ENCODE data around the gene BICDL1. TPM values are rescaled to one million over a fixed set of nuclear protein-coding genes. Genes with fewer than 3 reads are reported as not detected.

BICDL1 gene
- total and polyA plus RNA-seq, 10 of the 15 experiments (the other 5 are each of a cell fraction or from before 2014, with no cell fraction given): 0.72 to 12.3 (median 4.2) TPM

DNA sequence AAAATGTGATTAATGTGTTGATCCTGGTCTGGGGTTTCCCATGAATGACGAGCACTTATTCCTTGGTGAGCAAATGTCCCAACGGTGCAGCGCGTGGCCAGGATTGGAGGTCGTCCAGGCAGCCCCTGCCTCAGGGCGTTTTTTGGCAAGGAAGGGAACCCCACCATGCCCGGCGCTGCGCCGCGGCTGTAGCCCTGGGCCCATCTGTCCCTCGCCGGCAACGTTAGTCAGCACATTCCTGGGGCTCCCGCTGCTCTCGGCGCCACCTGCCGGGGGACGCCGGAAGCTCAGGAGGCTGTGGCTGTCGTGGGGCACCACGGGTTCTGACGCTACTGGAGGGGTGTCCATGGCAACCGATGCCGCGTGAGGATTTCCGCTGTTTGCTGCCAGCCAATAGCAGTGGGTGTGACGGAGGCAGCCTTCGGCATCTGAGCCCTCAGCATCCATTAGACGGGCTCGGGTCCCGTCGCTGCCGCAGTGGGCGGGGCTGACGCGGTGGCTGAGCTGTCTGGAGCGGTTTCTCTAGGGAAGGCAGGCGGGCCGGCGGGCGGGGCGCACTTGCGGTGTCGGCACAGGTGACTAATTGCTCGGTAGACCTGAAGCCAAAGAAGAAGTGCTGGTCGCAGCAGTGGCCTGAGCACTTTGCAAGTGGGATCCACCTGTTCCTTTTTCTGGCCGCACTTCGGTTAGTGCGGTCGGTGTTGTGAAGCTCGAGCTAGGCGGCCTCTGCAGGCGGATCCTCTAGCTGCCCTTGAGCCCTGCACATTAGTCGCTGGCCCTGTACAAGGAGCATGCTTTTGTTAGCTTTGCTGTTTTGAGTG lies 98.0 kb downstream of the BICDL1 start:
- Histone ChIP-seq H3K27me3 (replicated peaks in 1 of 2; ENCODE audit: control insufficient read depth in 2 of 2, insufficient read depth in 2 of 2, low read length in 1 of 2) (no peaks in the 10 kb centered on the region), H3K9me3 (replicated peaks; ENCODE audit: control insufficient read depth, insufficient read depth, low read length) (no peaks in the 10 kb centered on the region), H3K9ac (ENCODE audit: control insufficient read depth, insufficient read depth, low read length) (peak overlapping the region; percentile 69), H3K4me2 (ENCODE audit: control insufficient read depth, insufficient read depth) (peak overlapping the region; percentile 96), H2AFZ (ENCODE audit: control insufficient read depth, low read depth, low read length) (peak overlapping the region; percentile 97), H3K79me2 (ENCODE audit: control insufficient read depth, insufficient read depth, low read length) (no peaks in the 10 kb centered on the region), H3K27ac (ENCODE audit: control insufficient read depth, insufficient read depth) (peak overlapping the region; percentile 65), H3K4me3 (peak overlapping the region; percentile 55; the same call in 1 of the 2 replicates), H3K36me3 (ENCODE audit: control insufficient read depth in 2 of 2, insufficient read depth in 2 of 2, low read length in 1 of 2) (no peaks in the 10 kb centered on the region; a peak in 1 of 4 replicates), H4K20me1 (ENCODE audit: control insufficient read depth, insufficient read depth) (no peaks in the 10 kb centered on the region; the same call in 1 of the 2 replicates), H3K4me1 (ENCODE audit: control insufficient read depth, insufficient read depth, low read length) (peaks cover 12% of the 10 kb centered on the region)
- POLR2A ChIA-PET: interaction anchor here (0.6 to 3.1 kb wide), 10 partner anchors 23 to 114 kb away, joined by 3 to 14 read pairs (median 4); partner anchors contain the start of genes BICDL1, RAB35 and RPLP0
- CTCF ChIA-PET: interaction anchor here (0.6 to 2.0 kb wide), 33 partner anchors 10 to 185 kb away, joined by 3 to 22 read pairs (median 4); partner anchors contain the start of genes BICDL1 and RPLP0
- intact Hi-C loops (cut with micrococcal nuclease; ENCODE audit: unreplicated experiment) (loop anchor here (2.0 to 10.0 kb wide), 4 partner anchors 24 to 152 kb away; partner anchors contain the start of gene BICDL1), in situ Hi-C loops (cut with MboI) (no loop called here)
- SMC1A ChIA-PET (ENCODE audit: uncharacterized antibody, unreplicated experiment): interaction anchor here (1.0 to 2.5 kb wide), 11 partner anchors 25 to 124 kb away, joined by 3 to 20 read pairs (median 4); partner anchors contain the start of genes BICDL1 and RPLP0
- RAD21 ChIA-PET (ENCODE audit: unreplicated experiment): interaction anchor here (0.7 to 2.7 kb wide), 21 partner anchors 16 to 359 kb away, joined by 3 to 37 read pairs (median 4); partner anchors contain the start of genes BICDL1, RAB35 and RPLP0
- FAIRE-seq (peak; percentile 99), ATAC-seq (peak; percentile 98), DNase-seq (ENCODE audit: low read depth, low spot score) (peak; percentile 98)
- WGBS (ENCODE audit: insufficient coverage, insufficient replicate concordance, low lambda C conversion rate, missing lambda C conversion rate): 1% methylated on average over 55 of the region's 55 CpGs
- BruUV-seq (replicated peaks): no TSS peak
- TF ChIP-seq KAT2A (conservative IDR thresholded peaks at IDR 0.05; ENCODE audit: control insufficient read depth, low read depth, low read length): no peak
- TF ChIP-seq FOXM1 (IDR thresholded peaks at IDR 0.05; ENCODE audit: low read depth, low read length): peak; percentile 68
- peak; percentile 31; the same call in 1 of the 2 replicates for TF ChIP-seq FOXK2 (IDR thresholded peaks at IDR 0.05)
- TF ChIP-seq HCFC1 (IDR thresholded peaks at IDR 0.05; ENCODE audit: low read length): peak; percentile 54
- TF ChIP-seq, protein P1, sequence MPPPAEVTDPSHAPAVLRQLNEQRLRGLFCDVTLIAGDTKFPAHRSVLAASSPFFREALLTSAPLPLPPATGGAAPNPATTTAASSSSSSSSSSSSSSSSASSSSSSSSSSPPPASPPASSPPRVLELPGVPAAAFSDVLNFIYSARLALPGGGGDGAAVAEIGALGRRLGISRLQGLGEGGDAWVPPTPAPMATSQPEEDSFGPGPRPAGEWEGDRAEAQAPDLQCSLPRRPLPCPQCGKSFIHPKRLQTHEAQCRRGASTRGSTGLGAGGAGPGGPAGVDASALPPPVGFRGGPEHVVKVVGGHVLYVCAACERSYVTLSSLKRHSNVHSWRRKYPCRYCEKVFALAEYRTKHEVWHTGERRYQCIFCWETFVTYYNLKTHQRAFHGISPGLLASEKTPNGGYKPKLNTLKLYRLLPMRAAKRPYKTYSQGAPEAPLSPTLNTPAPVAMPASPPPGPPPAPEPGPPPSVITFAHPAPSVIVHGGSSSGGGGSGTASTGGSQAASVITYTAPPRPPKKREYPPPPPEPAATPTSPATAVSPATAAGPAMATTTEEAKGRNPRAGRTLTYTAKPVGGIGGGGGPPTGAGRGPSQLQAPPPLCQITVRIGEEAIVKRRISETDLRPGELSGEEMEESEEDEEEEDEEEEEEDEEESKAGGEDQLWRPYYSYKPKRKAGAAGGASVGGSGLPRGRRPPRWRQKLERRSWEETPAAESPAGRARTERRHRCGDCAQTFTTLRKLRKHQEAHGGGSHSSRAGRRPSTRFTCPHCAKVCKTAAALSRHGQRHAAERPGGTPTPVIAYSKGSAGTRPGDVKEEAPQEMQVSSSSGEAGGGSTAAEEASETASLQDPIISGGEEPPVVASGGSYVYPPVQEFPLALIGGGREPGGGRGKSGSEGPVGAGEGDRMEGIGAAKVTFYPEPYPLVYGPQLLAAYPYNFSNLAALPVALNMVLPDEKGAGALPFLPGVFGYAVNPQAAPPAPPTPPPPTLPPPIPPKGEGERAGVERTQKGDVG (CRISPR knock-in tag; IDR thresholded peaks at IDR 0.05): no peak
- TF ChIP-seq IRF4 (IDR thresholded peaks at IDR 0.05; ENCODE audit: low read depth, low read length): peak; percentile 65; the same call in 1 of the 2 replicates
- peak; percentile 52; the same call in 1 of the 3 replicates for TF ChIP-seq POU2F2 (IDR thresholded peaks at IDR 0.05; ENCODE audit: borderline replicate concordance, low read depth, low read length)
- peak; percentile 87 for TF ChIP-seq SREBF2 (IDR thresholded peaks at IDR 0.05; ENCODE audit: low read length)
- TF ChIP-seq SREBF1 (IDR thresholded peaks at IDR 0.05; ENCODE audit: low read length): peak; percentile 55; the same call in 1 of the 2 replicates
- no peak for TF ChIP-seq MYB (IDR thresholded peaks at IDR 0.05; ENCODE audit: borderline replicate concordance, low read depth, low read length)
- TF ChIP-seq ZNF622 (IDR thresholded peaks at IDR 0.05): no peak
- no peak for TF ChIP-seq NFXL1 (IDR thresholded peaks at IDR 0.05; ENCODE audit: borderline replicate concordance)
- TF ChIP-seq MEF2B (IDR thresholded peaks at IDR 0.05; ENCODE audit: partially characterized antibody, poor library complexity, severe bottlenecking): peak; percentile 76
- TF ChIP-seq IKZF1 (conservative IDR thresholded peaks at IDR 0.05): peak; percentile 88
- peak; percentile 93 for TF ChIP-seq SMC3 (IDR thresholded peaks at IDR 0.05; ENCODE audit: borderline replicate concordance, low read length)
- TF ChIP-seq, protein P2, sequence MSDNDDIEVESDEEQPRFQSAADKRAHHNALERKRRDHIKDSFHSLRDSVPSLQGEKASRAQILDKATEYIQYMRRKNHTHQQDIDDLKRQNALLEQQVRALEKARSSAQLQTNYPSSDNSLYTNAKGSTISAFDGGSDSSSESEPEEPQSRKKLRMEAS (IDR thresholded peaks at IDR 0.05; ENCODE audit: low read depth, low read length): peak; percentile 79; the same call in 1 of the 2 replicates
- TF ChIP-seq SP1 (IDR thresholded peaks at IDR 0.05; ENCODE audit: low read depth, low read length): peak; percentile 95
- TF ChIP-seq, protein P3, sequence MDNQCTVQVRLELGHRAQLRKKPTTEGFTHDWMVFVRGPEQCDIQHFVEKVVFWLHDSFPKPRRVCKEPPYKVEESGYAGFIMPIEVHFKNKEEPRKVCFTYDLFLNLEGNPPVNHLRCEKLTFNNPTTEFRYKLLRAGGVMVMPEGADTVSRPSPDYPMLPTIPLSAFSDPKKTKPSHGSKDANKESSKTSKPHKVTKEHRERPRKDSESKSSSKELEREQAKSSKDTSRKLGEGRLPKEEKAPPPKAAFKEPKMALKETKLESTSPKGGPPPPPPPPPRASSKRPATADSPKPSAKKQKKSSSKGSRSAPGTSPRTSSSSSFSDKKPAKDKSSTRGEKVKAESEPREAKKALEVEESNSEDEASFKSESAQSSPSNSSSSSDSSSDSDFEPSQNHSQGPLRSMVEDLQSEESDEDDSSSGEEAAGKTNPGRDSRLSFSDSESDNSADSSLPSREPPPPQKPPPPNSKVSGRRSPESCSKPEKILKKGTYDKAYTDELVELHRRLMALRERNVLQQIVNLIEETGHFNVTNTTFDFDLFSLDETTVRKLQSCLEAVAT (IDR thresholded peaks at IDR 0.05): peak; percentile 27; the same call in 1 of the 2 replicates
- TF ChIP-seq MEF2A (IDR thresholded peaks at IDR 0.05; ENCODE audit: insufficient read depth, low read depth, low read length): no peak
